Left ventricle myocardium inferior (tissue), 1 donor: ENCODE results near the gene STAC2. TPM values are rescaled to one million over a fixed set of nuclear protein-coding genes. Genes with fewer than 3 reads are reported as not detected.
A peak's percentile ranks its signal among the peaks of the same experiment; 100 is the strongest.
"Not testable (repeated sequence)": the region's sequence is repeated elsewhere in the genome, so short reads cannot be mapped to it uniquely, and the experiment has no call there.

ENCODE experiments used
- DNase-seq: peaks from one replicate; pipeline ENCODE4 v3.0.0-alpha.2; 2020
- H3K27ac ChIP-seq: fragments of 200-600 bp; replicated peaks from 2 replicates; pipeline ENCODE4 v1.8.0; 2021
- H3K27me3 ChIP-seq: fragments of 200-600 bp; 2 replicates; pipeline ENCODE4 v1.8.0; 2021; ENCODE audit warnings: low read depth
- H3K36me3 ChIP-seq: fragments of 200-600 bp; 2 replicates; pipeline ENCODE4 v1.8.0; 2021
- H3K4me1 ChIP-seq: fragments of 200-600 bp; 2 replicates; pipeline ENCODE4 v1.8.0; 2021
- H3K4me3 ChIP-seq: fragments of 200-600 bp; 2 replicates; pipeline ENCODE4 v1.8.0; 2021; ENCODE audit warnings: mild to moderate bottlenecking, moderate library complexity
- H3K9me3 ChIP-seq: fragments of 200-600 bp; replicated peaks from 2 replicates; pipeline ENCODE4 v1.8.0; 2021
- CTCF ChIP-seq: fragments of 200-600 bp; IDR thresholded peaks from 2 replicates; pipeline ENCODE4 v1.8.0; 2021; ENCODE audit warnings: antibody characterized with exemption, mild to moderate bottlenecking, borderline replicate concordance
- intact Hi-C: fragments of 100-400 bp; cut with micrococcal nuclease; formaldehyde crosslinking; loops from one replicate; pipeline ENCODE4 v1.11.0; 2022
- total RNA-seq: library from RNA; stranded (reverse); fragmentation: NEBNext Ultra II Directional; extraction: Animal tissue kit (Norgen Biotek cat#: 25700); gene quantifications from one replicate; pipeline ENCODE4 v1.2.1, GENCODE V29; 2021
- donor health status: DM: no; HTN: yes; CAD: no; lungs with severe emphysema.

Gene STAC2
- total RNA-seq, 1 donor from 2014 or later = 0.36 TPM

GRCh38 chr17:39169101-39169500 lies 56.6 kb downstream of the STAC2 start:
- no peak for DNase-seq
- no peak for TF ChIP-seq CTCF
- intact Hi-C loops = loop anchor here (10.0 kb wide), 1 partner anchor 76 kb away; no protein-coding TSS in a partner anchor

GRCh38 chr17:39168503-39168902 lies 57.2 kb downstream of the STAC2 start:
- not testable (repeated sequence) for H3K4me3 ChIP-seq, H3K36me3 ChIP-seq, DNase-seq, H3K27ac ChIP-seq, H3K27me3 ChIP-seq, H3K9me3 ChIP-seq
- H3K4me1 ChIP-seq = peaks cover 40% of the 10 kb centered on the region
- intact Hi-C loops = loop anchor here (10.0 kb wide), 1 partner anchor 76 kb away; no protein-coding TSS in a partner anchor

More at GRCh38 chr17:39169101-39169500, 56.6 kb downstream of the STAC2 start:
- peaks cover 2% of the 10 kb centered on the region for H3K27me3 ChIP-seq
- H3K27ac ChIP-seq = no peak overlapping the region
- H3K4me1 ChIP-seq = peaks cover 36% of the 10 kb centered on the region
- no peaks in the 10 kb centered on the region for H3K36me3 ChIP-seq
- H3K4me3 ChIP-seq = no peak overlapping the region
- H3K9me3 ChIP-seq = peaks cover 4% of the 10 kb centered on the region

GRCh38 chr17:39167476-39167875 lies 58.3 kb downstream of the STAC2 start:
- H3K36me3 ChIP-seq = no peaks in the 10 kb centered on the region
- H3K4me1 ChIP-seq = peaks cover 40% of the 10 kb centered on the region
- TF ChIP-seq CTCF = no peak
- peaks cover 4% of the 10 kb centered on the region for H3K9me3 ChIP-seq
- H3K27me3 ChIP-seq = no peaks in the 10 kb centered on the region
- peak overlapping the region; percentile 41 for H3K27ac ChIP-seq
- intact Hi-C loops = loop anchor here (10.0 kb wide), 1 partner anchor 77 kb away; no protein-coding TSS in a partner anchor
- DNase-seq = peak; percentile 50
- H3K4me3 ChIP-seq = no peak overlapping the region

GRCh38 chr17:39166437-39167335 lies 59.1 kb downstream of the STAC2 start:
- H3K27ac ChIP-seq = peak overlapping the region; percentile 41
- TF ChIP-seq CTCF = no peak

GRCh38 chr17:39165841-39166349 lies 59.9 kb downstream of the STAC2 start, which contains the start of gene ARL5C:
TSS of gene ARL5C (minus strand) at chr17:39166161. CDS start at chr17:39165760, 401 bp downstream.
- H3K4me1 ChIP-seq = peaks cover 40% of the 10 kb centered on the region
- H3K4me3 ChIP-seq = peak within 1 kb of the TSS; percentile 71
- peak within 1 kb of the TSS; percentile 53 for H3K27ac ChIP-seq
- H3K9me3 ChIP-seq = peaks cover 4% of the 10 kb centered on the region
- H3K27me3 ChIP-seq = no peaks in the 10 kb centered on the region
- no peak for DNase-seq
- TF ChIP-seq CTCF = no peak
- H3K36me3 ChIP-seq = no peaks in the 10 kb centered on the region
- intact Hi-C loops = loop anchor here (10.0 kb wide), 1 partner anchor 79 kb away; no protein-coding TSS in a partner anchor

More at GRCh38 chr17:39166437-39167335, 59.1 kb downstream of the STAC2 start:
- Histone ChIP-seq H3K27me3 (no peaks in the 10 kb centered on the region), H3K36me3 (no peaks in the 10 kb centered on the region), H3K4me1 (peaks cover 40% of the 10 kb centered on the region), H3K9me3 (peaks cover 4% of the 10 kb centered on the region), H3K4me3 (no peak overlapping the region)
- intact Hi-C loops = loop anchor here (10.0 kb wide), 1 partner anchor 78 kb away; no protein-coding TSS in a partner anchor
- DNase-seq = no peak
